Endothelial cell of umbilical vein (primary cell): ENCODE results near the gene DGKD. TPM values are rescaled to one million over a fixed set of nuclear protein-coding genes. Genes with fewer than 3 reads are reported as not detected.

Experiments used
- BruUV-seq: library from RNA; stranded (reverse); fragments of 400-500 nt; replicated peaks from 2 replicates; lab custom pipeline; 2021; lab: Mats Ljungman, UMichigan
- CTCF ChIA-PET: fragments of 300-600, 350-600 bp; sonication (Branson Sonifier 250); formaldehyde crosslinking; loops from one replicate; lab custom pipeline; 2021; ENCODE audit warnings: antibody characterized with exemption, inconsistent platforms; lab: Charles Lee
- POLR2A ChIA-PET: fragments of 300-600, 350-600 bp; sonication (Branson Sonifier 250); formaldehyde crosslinking; loops from one replicate; lab custom pipeline; 2021; ENCODE audit warnings: antibody characterized with exemption, inconsistent platforms; lab: Charles Lee
- DNase-seq: peaks from one replicate; pipeline ENCODE4 v3.0.0-alpha.2; 2011; ENCODE audit warnings: low read depth, low spot score
- FAIRE-seq: peaks from 2 replicates; lab custom pipeline; 2011; peaks lifted over from hg19 to GRCh38; lab: Jason Lieb, UNC
- H2AFZ ChIP-seq: 2 replicates; pipeline ENCODE4 v1.6.0; 2012; ENCODE audit warnings: low read depth, low read length, control low read depth, inconsistent platforms
- H3K27ac ChIP-seq: 2 replicates; pipeline ENCODE4 v1.5.1; 2011; ENCODE audit warnings: low read depth, mild to moderate bottlenecking, control low read depth, low read length, moderate library complexity; ENCODE audit not compliant: insufficient read depth
- H3K27me3 ChIP-seq, 2 experiments: 2 replicates each; pipeline versions ENCODE4 v1.6.0 to v1.6.1; 2011; ENCODE audit warnings: low read length in 2 of 2, mixed read lengths in 1 of 2; ENCODE audit not compliant: control insufficient read depth in 2 of 2, insufficient read depth in 2 of 2
- H3K36me3 ChIP-seq, 2 experiments: 2 replicates in 1 of 2; 3 replicates in 1 of 2; pipeline ENCODE4 v1.5.1; 2011; ENCODE audit warnings: low read length in 2 of 2, mild to moderate bottlenecking in 1 of 2, moderate library complexity in 1 of 2; ENCODE audit not compliant: control insufficient read depth in 2 of 2, insufficient read depth in 2 of 2; ENCODE audit errors: extremely low read depth in 1 of 2
- H3K4me1 ChIP-seq: 3 replicates; pipeline ENCODE4 v1.5.1; 2011; ENCODE audit warnings: mild to moderate bottlenecking, low read length; ENCODE audit not compliant: control insufficient read depth, insufficient read depth; ENCODE audit errors: extremely low read depth
- H3K4me2 ChIP-seq: 2 replicates; pipeline ENCODE4 v1.6.1; 2011; ENCODE audit warnings: low read length, control low read depth, mixed read lengths; ENCODE audit not compliant: insufficient read depth
- H3K4me3 ChIP-seq, 3 experiments: fragments of 200-600 bp in 1 of 3; sonication (generic), shearing (Covaris generic) in 1 of 3; replicated peaks in 1 of 3; 2 replicates each; pipeline ENCODE4 v1.5.1; 2011 to 2016; ENCODE audit warnings: control low read depth in 3 of 3, low read length in 3 of 3, mild to moderate bottlenecking in 2 of 3, inconsistent platforms in 1 of 3, low read depth in 1 of 3, moderate library complexity in 1 of 3; ENCODE audit not compliant: insufficient read depth in 1 of 3
- H3K79me2 ChIP-seq: 2 replicates; pipeline ENCODE4 v1.6.0; 2012; ENCODE audit warnings: low read length, inconsistent platforms; ENCODE audit not compliant: control insufficient read depth, insufficient read depth
- H3K9ac ChIP-seq: replicated peaks from 2 replicates; pipeline ENCODE3; 2011; ENCODE audit warnings: low read length, control low read depth; ENCODE audit not compliant: insufficient read depth; ENCODE audit errors: extremely low read depth
- H3K9me1 ChIP-seq: replicated peaks from 3 replicates; pipeline ENCODE4 v1.6.0; 2011; ENCODE audit warnings: mild to moderate bottlenecking, low read length; ENCODE audit not compliant: control insufficient read depth, insufficient read depth; ENCODE audit errors: extremely low read depth
- H3K9me3 ChIP-seq: replicated peaks from 2 replicates; pipeline ENCODE4 v1.5.1; 2012; ENCODE audit warnings: low read length, inconsistent platforms; ENCODE audit not compliant: control insufficient read depth, insufficient read depth
- H4K20me1 ChIP-seq: replicated peaks from 2 replicates; pipeline ENCODE3; 2011; ENCODE audit warnings: mild to moderate bottlenecking, low read length; ENCODE audit not compliant: control insufficient read depth, insufficient read depth; ENCODE audit errors: extremely low read depth
- EZH2 ChIP-seq: IDR thresholded peaks from 2 replicates; pipeline ENCODE4 v1.6.1; 2012; ENCODE audit warnings: borderline replicate concordance, low read depth, mild to moderate bottlenecking, moderate library complexity, low read length, inconsistent platforms; ENCODE audit not compliant: severe bottlenecking
- FOS ChIP-seq: IDR thresholded peaks from 2 replicates; pipeline ENCODE4 v1.6.1; 2011; ENCODE audit warnings: mild to moderate bottlenecking, low read length, moderate library complexity, borderline replicate concordance; ENCODE audit not compliant: insufficient read depth
- GATA2 ChIP-seq: IDR thresholded peaks from 2 replicates; pipeline ENCODE4 v1.7.0; 2011; ENCODE audit warnings: low read depth, mild to moderate bottlenecking, moderate library complexity, mixed read lengths, low read length; ENCODE audit not compliant: insufficient read length, insufficient read depth
- JUN ChIP-seq: IDR thresholded peaks from 2 replicates; pipeline ENCODE4 v1.6.1; 2011; ENCODE audit warnings: borderline replicate concordance, low read depth; ENCODE audit not compliant: insufficient read length, insufficient read depth
- MAX ChIP-seq: IDR thresholded peaks from 2 replicates; pipeline ENCODE4 v1.6.1; 2011; ENCODE audit not compliant: insufficient read depth, insufficient read length
- MYC ChIP-seq: IDR thresholded peaks from one replicate; pipeline ENCODE4 v1.6.1; 2011; ENCODE audit warnings: mild to moderate bottlenecking, low read depth, low read length
- POLR2A ChIP-seq: IDR thresholded peaks from 2 replicates; pipeline ENCODE4 v1.6.1; 2012; ENCODE audit warnings: low read depth, mild to moderate bottlenecking, control low read depth, low read length
- POLR2AphosphoS5 ChIP-seq: IDR thresholded peaks from 2 replicates; pipeline ENCODE4 v1.6.1; 2012; ENCODE audit warnings: low read depth, mild to moderate bottlenecking, control low read depth, low read length, moderate library complexity; ENCODE audit not compliant: insufficient read depth
- dilution Hi-C: fragments of 300-500 bp; cut with MboI; formaldehyde crosslinking; loops from one replicate; pipeline ENCODE4 v1.15.0; 2019; ENCODE audit warnings: low sequenced_read_pairs; ENCODE audit not compliant: extremely low pct_ligation_motif_present
- intact Hi-C: fragments of 100-400 bp; cut with micrococcal nuclease; formaldehyde crosslinking; loops from one replicate; pipeline ENCODE4 v1.10.0; 2022
- polyA plus RNA-seq, 4 experiments: library from polyadenylated mRNA; depleted of rRNA in 3 of 4; stranded (reverse) in 3 of 4; unstranded in 1 of 4; fragments of >200 nt; gene quantifications; 2 replicates each; pipeline versions ENCODE4 v1.2.1 to v1.2.3, GENCODE V29; 2011 to 2012; ENCODE audit warnings: missing spikeins in 1 of 4
- total RNA-seq: library from RNA; stranded (reverse); gene quantifications from 2 replicates; pipeline ENCODE4 v1.2.3, GENCODE V29; 2021
- TF ChIP-seq, protein P1 (sequence below), 2 donors: IDR thresholded peaks; 1 replicate in 1 of 2; 2 replicates in 1 of 2; pipeline ENCODE4 v1.5.1; 2011; ENCODE audit warnings: low read length in 2 of 2, mild to moderate bottlenecking in 2 of 2, moderate library complexity in 2 of 2, control low read depth in 1 of 2, inconsistent platforms in 1 of 2, low read depth in 1 of 2; ENCODE audit not compliant: insufficient read depth in 1 of 2; ENCODE audit errors: extremely low read depth in 1 of 2

The DGKD gene
- total and polyA plus RNA-seq, 2 donors (not counting 3 experiments of a cell fraction or from before 2014, with no cell fraction given), result 10.8 to 36.6 TPM

DNA sequence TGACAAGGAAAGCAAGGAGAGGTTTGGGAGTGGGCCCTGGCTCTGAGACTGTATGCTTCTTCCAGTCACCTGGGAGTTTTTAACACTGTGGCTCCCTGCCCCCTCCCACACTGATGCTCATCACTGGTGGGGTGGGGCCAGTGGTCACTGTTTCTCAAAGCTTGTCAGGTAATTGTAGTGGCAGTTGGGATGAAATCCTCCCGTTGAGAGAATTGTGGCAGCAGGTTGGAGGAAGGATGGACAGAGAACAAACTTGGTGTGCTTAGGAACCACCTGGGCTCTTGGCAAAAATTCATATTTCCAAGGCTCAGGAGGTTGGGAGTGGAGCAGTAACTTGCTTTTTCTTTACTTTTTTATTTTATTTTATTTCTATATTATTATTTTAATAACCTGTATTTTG, 25.1 kb downstream of the DGKD start:
- CTCF ChIA-PET, result interaction anchor here (0.7 to 1.2 kb wide), 3 partner anchors 15 to 64 kb away, joined by 3 read pairs; no protein-coding TSS in a partner anchor
- Histone ChIP-seq H3K9ac (no peak overlapping the region), H3K9me1 (no peaks in the 10 kb centered on the region), H3K27me3 (no peaks in the 10 kb centered on the region), H3K4me3 (no peak overlapping the region), H3K9me3 (no peaks in the 10 kb centered on the region), H4K20me1 (no peaks in the 10 kb centered on the region), H3K27ac (no peak overlapping the region), H3K4me2 (no peak overlapping the region), H3K79me2 (no peaks in the 10 kb centered on the region), H2AFZ (no peak overlapping the region), H3K4me1 (no peaks in the 10 kb centered on the region), H3K36me3 (no peaks in the 10 kb centered on the region)
- intact Hi-C loops, result no loop called here
- dilution Hi-C loops, result no loop called here
- no peak for DNase-seq
- BruUV-seq, result no TSS peak
- no peak for TF ChIP-seq POLR2AphosphoS5
- no peak for TF ChIP-seq JUN
- TF ChIP-seq MYC, result no peak
- TF ChIP-seq MAX, result no peak
- TF ChIP-seq, protein P1, sequence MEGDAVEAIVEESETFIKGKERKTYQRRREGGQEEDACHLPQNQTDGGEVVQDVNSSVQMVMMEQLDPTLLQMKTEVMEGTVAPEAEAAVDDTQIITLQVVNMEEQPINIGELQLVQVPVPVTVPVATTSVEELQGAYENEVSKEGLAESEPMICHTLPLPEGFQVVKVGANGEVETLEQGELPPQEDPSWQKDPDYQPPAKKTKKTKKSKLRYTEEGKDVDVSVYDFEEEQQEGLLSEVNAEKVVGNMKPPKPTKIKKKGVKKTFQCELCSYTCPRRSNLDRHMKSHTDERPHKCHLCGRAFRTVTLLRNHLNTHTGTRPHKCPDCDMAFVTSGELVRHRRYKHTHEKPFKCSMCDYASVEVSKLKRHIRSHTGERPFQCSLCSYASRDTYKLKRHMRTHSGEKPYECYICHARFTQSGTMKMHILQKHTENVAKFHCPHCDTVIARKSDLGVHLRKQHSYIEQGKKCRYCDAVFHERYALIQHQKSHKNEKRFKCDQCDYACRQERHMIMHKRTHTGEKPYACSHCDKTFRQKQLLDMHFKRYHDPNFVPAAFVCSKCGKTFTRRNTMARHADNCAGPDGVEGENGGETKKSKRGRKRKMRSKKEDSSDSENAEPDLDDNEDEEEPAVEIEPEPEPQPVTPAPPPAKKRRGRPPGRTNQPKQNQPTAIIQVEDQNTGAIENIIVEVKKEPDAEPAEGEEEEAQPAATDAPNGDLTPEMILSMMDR (IDR thresholded peaks at IDR 0.05; ENCODE audit: extremely low read depth in 1 of 2, insufficient read depth in 1 of 2, low read depth in 1 of 2, low read length in 2 of 2), result no peak
- no peak for TF ChIP-seq GATA2
- no peak for TF ChIP-seq FOS
- no peak for TF ChIP-seq EZH2
- no peak for TF ChIP-seq POLR2A
- no peak for FAIRE-seq
- POLR2A ChIA-PET, result no interaction called here
